K562 (cell line): ENCODE results near the gene KAT6B. TPM values are rescaled to one million over a fixed set of nuclear protein-coding genes. Genes with fewer than 3 reads are reported as not detected.

Experiments used
- ATAC-seq: fragments of 200-7000 bp; cut with Tn5 transposase; 3 replicates; pipeline ENCODE4 v1.9.1; 2020; ENCODE audit warnings: moderate library complexity
- BruUV-seq: library from RNA; stranded (reverse); fragments of 400-500 nt; replicated peaks from 2 replicates; lab custom pipeline; 2021; lab: Mats Ljungman, UMichigan
- CTCF ChIA-PET: fragments of 300-600 bp; formaldehyde crosslinking; extraction: SDS; loops from one replicate; lab custom pipeline; 2021; ENCODE audit warnings: low intra/inter-chr PET ratio; lab: Yijun Ruan, JAX
- POLR2A ChIA-PET: fragments of 300-600, 350-650 bp; sonication (Branson Sonifier 250); formaldehyde crosslinking; extraction: SDS; loops from one replicate; lab custom pipeline; 2021; ENCODE audit warnings: antibody characterized with exemption, inconsistent platforms; lab: Yijun Ruan, JAX
- DNase-seq, 4 experiments: peaks; one replicate each; pipeline versions ENCODE4 v3.0.0 to v3.0.0-alpha.2; 2011 to 2018; ENCODE audit warnings: low spot score in 3 of 4, mixed read lengths in 3 of 4; ENCODE audit errors: extremely low read depth in 1 of 4
- FAIRE-seq: peaks from 2 replicates; lab custom pipeline; 2011; peaks lifted over from hg19 to GRCh38; lab: Jason Lieb, UNC
- H2AFZ ChIP-seq: 2 replicates; pipeline ENCODE4 v1.6.0; 2011; ENCODE audit warnings: low read depth, low read length, control low read depth, inconsistent platforms
- H3K27ac ChIP-seq: fragments of 200-600 bp; 3 replicates; pipeline ENCODE4 v1.8.0; 2011; ENCODE audit warnings: low read depth, mild to moderate bottlenecking, control low read depth, inconsistent platforms, low read length, moderate library complexity, mixed read lengths; ENCODE audit errors: extremely low read depth
- H3K27me3 ChIP-seq, 2 experiments: fragments of 300-600 bp in 1 of 2; 2 replicates in 1 of 2; 3 replicates in 1 of 2; pipeline versions ENCODE4 v1.6.0 to v1.8.0; 2011; ENCODE audit warnings: inconsistent platforms in 2 of 2, low read length in 2 of 2, mild to moderate bottlenecking in 1 of 2, mixed read lengths in 1 of 2, moderate library complexity in 1 of 2; ENCODE audit not compliant: control insufficient read depth in 2 of 2, insufficient read depth in 2 of 2
- H3K36me3 ChIP-seq: fragments of 300-600 bp; 3 replicates; pipeline ENCODE4 v1.8.0; 2011; ENCODE audit warnings: mild to moderate bottlenecking, low read length, inconsistent platforms; ENCODE audit not compliant: control insufficient read depth, insufficient read depth
- H3K4me1 ChIP-seq, 2 experiments: fragments of 200-600 bp in 1 of 2; replicated peaks in 1 of 2; 2 replicates in 1 of 2; 3 replicates in 1 of 2; pipeline versions ENCODE4 v1.5.1 to v1.8.0; 2011; ENCODE audit warnings: inconsistent platforms in 2 of 2, low read length in 2 of 2, mild to moderate bottlenecking in 1 of 2, mixed read lengths in 1 of 2, moderate library complexity in 1 of 2; ENCODE audit not compliant: control insufficient read depth in 2 of 2, insufficient read depth in 2 of 2
- H3K4me2 ChIP-seq: 2 replicates; pipeline ENCODE4 v1.6.1; 2011; ENCODE audit warnings: low read length, control low read depth, inconsistent platforms, mixed read lengths; ENCODE audit not compliant: insufficient read depth
- H3K4me3 ChIP-seq: fragments of 200-600 bp; sonication (generic), shearing (Covaris generic); 2 replicates; pipeline ENCODE4 v1.5.1; 2016; ENCODE audit warnings: control low read depth, inconsistent platforms
- H3K79me2 ChIP-seq: fragments of 200-600 bp; 3 replicates; pipeline ENCODE4 v1.8.0; 2011; ENCODE audit warnings: low read length, inconsistent platforms; ENCODE audit not compliant: control insufficient read depth, insufficient read depth
- H3K9ac ChIP-seq, 2 experiments: 2 replicates each; pipeline versions ENCODE4 v1.6.0 to v1.6.1; 2011; ENCODE audit warnings: low read depth in 2 of 2, low read length in 2 of 2, control low read depth in 1 of 2, inconsistent platforms in 1 of 2, mild to moderate bottlenecking in 1 of 2, mixed read lengths in 1 of 2; ENCODE audit not compliant: insufficient read depth in 1 of 2
- H3K9me1 ChIP-seq: one replicate; pipeline ENCODE4 v1.6.0; 2011; ENCODE audit warnings: inconsistent platforms, mild to moderate bottlenecking, low read length, moderate library complexity; ENCODE audit not compliant: control insufficient read depth, insufficient read depth
- H3K9me3 ChIP-seq: replicated peaks from 2 replicates; pipeline ENCODE4 v1.5.1; 2011; ENCODE audit warnings: low read depth, low read length, inconsistent platforms; ENCODE audit not compliant: control insufficient read depth, insufficient read depth
- H4K20me1 ChIP-seq: replicated peaks from 2 replicates; pipeline ENCODE4 v1.6.1; 2011; ENCODE audit warnings: low read length, inconsistent platforms, mixed read lengths; ENCODE audit not compliant: control insufficient read depth, insufficient read depth
- CREB1 ChIP-seq, 2 experiments: sonication (generic) in 1 of 2; formaldehyde crosslinking in 1 of 2; IDR thresholded peaks; 2 replicates each; pipeline versions ENCODE4 v1.6.1 to v1.8.0; 2012 to 2022; ENCODE audit warnings: inconsistent platforms in 1 of 2, mild to moderate bottlenecking in 1 of 2, missing genetic modification reagents in 1 of 2, moderate library complexity in 1 of 2
- E2F1 ChIP-seq: sonication (generic); formaldehyde crosslinking; IDR thresholded peaks from 2 replicates; pipeline ENCODE4 v1.8.1; 2023; ENCODE audit warnings: mild to moderate bottlenecking, missing genetic modification reagents, moderate library complexity
- FOS ChIP-seq: IDR thresholded peaks from 3 replicates; pipeline ENCODE4 v1.6.1; 2011; ENCODE audit not compliant: insufficient read length; ENCODE audit errors: extremely low read depth
- GATA2 ChIP-seq: sonication (generic); formaldehyde crosslinking; IDR thresholded peaks from 2 replicates; pipeline ENCODE4 v1.4.0; 2020; ENCODE audit warnings: mild to moderate bottlenecking, missing genetic modification reagents
- HIVEP1 ChIP-seq: fragments of 250-450 bp; sonication (Bioruptor Pico); IDR thresholded peaks from 2 replicates; pipeline ENCODE4 v1.4.0; 2020; ENCODE audit warnings: mild to moderate bottlenecking
- KDM4B ChIP-seq, 2 experiments: fragments of 450-650 bp in 1 of 2; sonication (generic) in 1 of 2; IDR thresholded peaks; 2 replicates each; pipeline ENCODE4 v1.6.1; 2016 to 2017; ENCODE audit warnings: borderline replicate concordance in 2 of 2, antibody characterized with exemption in 1 of 2, low read depth in 1 of 2, mild to moderate bottlenecking in 1 of 2
- NRF1 ChIP-seq, 2 experiments: fragments of 450-650 bp; IDR thresholded peaks in 1 of 2; conservative IDR thresholded peaks in 1 of 2; 2 replicates each; pipeline ENCODE4 v1.6.1; 2014; ENCODE audit warnings: mild to moderate bottlenecking in 2 of 2
- PTRF ChIP-seq: fragments of 450-650 bp; IDR thresholded peaks from 2 replicates; pipeline ENCODE4 v1.6.1; 2016; ENCODE audit warnings: mild to moderate bottlenecking, missing genetic modification characterization, missing compliant biosample characterization
- RERE ChIP-seq: sonication (generic); formaldehyde crosslinking; IDR thresholded peaks from 2 replicates; pipeline ENCODE4 v1.8.0; 2023; ENCODE audit warnings: missing genetic modification reagents, mild to moderate bottlenecking, borderline replicate concordance
- TCF15 ChIP-seq: fragments of 250-450 bp; sonication (Bioruptor Pico); IDR thresholded peaks from 2 replicates; pipeline ENCODE4 v1.8.0; 2022; ENCODE audit warnings: moderate library complexity, mild to moderate bottlenecking, inconsistent platforms
- ZNF316 ChIP-seq: fragments of 450-650 bp; IDR thresholded peaks from 2 replicates; pipeline ENCODE4 v1.6.1; 2016
- ZNF780A ChIP-seq: fragments of 250-450 bp; sonication (Bioruptor Pico); IDR thresholded peaks from 2 replicates; pipeline ENCODE4 v1.5.0; 2021; ENCODE audit warnings: mild to moderate bottlenecking
- WGBS: fragments of 100-300 bp; shearing (Covaris generic); methylation state at CpG from one replicate; pipeline ENCODE4 v1.1.6; 2016; ENCODE audit warnings: low coverage, mixed read lengths; ENCODE audit not compliant: insufficient coverage; ENCODE audit errors: missing lambda C conversion rate; 5-methylcytosine and 5-hydroxymethylcytosine counted together
- in situ Hi-C: fragments of 300-500 bp; cut with MboI; formaldehyde crosslinking; loops from 4 replicates; pipeline ENCODE4 v1.15.0; 2018; ENCODE audit warnings: inconsistent platforms, mixed read lengths
- intact Hi-C: fragments of 100-400 bp; cut with micrococcal nuclease; formaldehyde crosslinking; loops from 2 replicates; pipeline ENCODE4 v1.14.2; 2022
- polyA plus RNA-seq, 8 experiments: library from polyadenylated mRNA; depleted of rRNA in 4 of 8; stranded (reverse) in 5 of 8; unstranded in 3 of 8; fragments of >200 nt; fragmentation: Nextera tagmentation in 2 of 8; fragmentation: Illumina TruSeq in 1 of 8; extraction: Ambion mirVana in 2 of 8; extraction: Trizol in 1 of 8; gene quantifications; 2 replicates each; pipeline versions ENCODE4 v1.2.1 to v1.2.3, GENCODE V29; 2011 to 2014; ENCODE audit warnings: inconsistent platforms in 1 of 8, missing spikeins in 1 of 8
- total RNA-seq, 7 experiments: library from RNA; depleted of rRNA in 6 of 7; stranded (reverse); fragments of >200 nt in 6 of 7; fragmentation: Illumina TruSeq in 2 of 7; extraction: Trizol in 2 of 7; gene quantifications; 2 replicates each; pipeline versions ENCODE4 v1.2.1 to v1.2.3, GENCODE V29; 2011 to 2021; ENCODE audit warnings: low replicate concordance in 1 of 7

KAT6B gene
- total and polyA plus RNA-seq, 9 of the 15 experiments (the other 6 are each of a cell fraction or from before 2014, with no cell fraction given): 1.4 to 9.2 (median 6.8) TPM

DNA sequence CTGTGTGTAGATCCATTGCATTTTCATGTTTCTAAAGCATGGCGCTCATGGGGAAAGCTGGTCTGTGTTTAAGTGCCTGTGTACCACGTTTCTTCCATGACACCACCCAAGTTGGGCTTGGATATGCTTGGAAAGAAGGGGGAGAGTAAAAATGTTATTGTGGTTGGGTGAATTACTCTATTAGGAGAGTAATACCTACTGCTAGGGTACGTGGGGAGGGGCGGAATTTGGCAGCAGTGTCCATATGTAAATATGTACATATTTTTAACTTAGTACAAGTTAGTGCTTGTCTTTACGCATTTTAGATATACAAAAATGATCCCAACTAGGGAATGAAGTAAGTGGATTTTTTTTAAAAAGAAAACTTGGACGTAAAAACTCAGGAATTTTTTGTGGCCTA lies 242.1 kb downstream of the KAT6B start (continued):
- TF ChIP-seq HIVEP1 (CRISPR knock-in tag): no peak
- TF ChIP-seq TCF15 (CRISPR knock-in tag): no peak
- no peak for TF ChIP-seq ZNF780A (CRISPR knock-in tag)
- TF ChIP-seq PTRF (tag): no peak

DNA sequence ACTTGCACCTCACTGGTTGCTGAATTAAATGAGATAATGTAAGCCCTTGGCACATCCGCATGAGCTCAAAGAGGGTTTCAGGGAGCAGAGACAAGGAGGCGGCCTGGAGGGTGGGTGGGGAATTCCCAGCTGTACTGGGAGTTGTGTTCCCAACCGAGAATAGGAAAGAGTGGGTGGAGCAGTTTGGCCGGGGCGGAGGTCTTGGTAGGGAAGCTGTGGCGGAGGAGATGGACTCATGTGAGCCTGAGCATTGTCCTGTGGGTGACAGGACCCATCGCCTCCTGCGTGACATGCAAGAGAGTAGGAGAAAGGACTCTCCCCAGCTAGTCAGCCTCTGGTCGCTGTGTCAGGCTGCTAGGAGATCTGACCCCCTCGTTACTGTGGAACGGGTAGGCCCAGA lies 244.1 kb downstream of the KAT6B start:
- Histone ChIP-seq H3K79me2 (no peaks in the 10 kb centered on the region), H4K20me1 (no peaks in the 10 kb centered on the region)
- in situ Hi-C loops: no loop called here
- TF ChIP-seq GATA2 (no peak), ZNF316 (no peak), RERE (CRISPR knock-in tag) (no peak), E2F1 (CRISPR knock-in tag) (no peak), KDM4B (IDR thresholded peaks at IDR 0.05; ENCODE audit: borderline replicate concordance in 2 of 2, low read depth in 1 of 2) (no peak), CREB1 (IDR thresholded peaks at IDR 0.05) (no peak), CREB1 (CRISPR knock-in tag; IDR thresholded peaks at IDR 0.05) (no peak), FOS (no peak), NRF1 (conservative IDR thresholded peaks at IDR 0.05 in 1 of 2, IDR thresholded peaks at IDR 0.05 in 1 of 2) (no peak)
- TF ChIP-seq, all 486 proteins: peak for 0
- Histone ChIP-seq H3K27ac (no peak overlapping the region), H2AFZ (peak overlapping the region; percentile 54; the same call in 1 of the 2 replicates), H3K4me3 (no peak overlapping the region), H3K9me1 (no peaks in the 10 kb centered on the region), H3K27me3 (no peaks in the 10 kb centered on the region), H3K4me2 (no peak overlapping the region), H3K9me3 (no peaks in the 10 kb centered on the region), H3K36me3 (no peaks in the 10 kb centered on the region), H3K9ac (peak overlapping the region in 1 of 2 experiments; percentile 54; a peak in 1 of 4 replicates), H3K4me1 (peaks cover 0 to 12% of the 10 kb centered on the region in 2 experiments; a peak in 3 of 5 replicates)
- ChIA-PET CTCF (no interaction called here), POLR2A (interaction anchor here (0.6 to 1.2 kb wide), 5 partner anchors 11 to 44 kb away, joined by 3 to 4 read pairs (median 3); no protein-coding TSS in a partner anchor)
- FAIRE-seq (peak; percentile 11), ATAC-seq (peak; percentile 11; the same call in 2 of the 3 replicates), DNase-seq (no peak)
- WGBS: 68% methylated on average over 11 of the region's 11 CpGs
- no TSS peak for BruUV-seq
- intact Hi-C loops: no loop called here
